ENCODE measurements around the gene HGFAC.

HGFAC gene

DNA sequence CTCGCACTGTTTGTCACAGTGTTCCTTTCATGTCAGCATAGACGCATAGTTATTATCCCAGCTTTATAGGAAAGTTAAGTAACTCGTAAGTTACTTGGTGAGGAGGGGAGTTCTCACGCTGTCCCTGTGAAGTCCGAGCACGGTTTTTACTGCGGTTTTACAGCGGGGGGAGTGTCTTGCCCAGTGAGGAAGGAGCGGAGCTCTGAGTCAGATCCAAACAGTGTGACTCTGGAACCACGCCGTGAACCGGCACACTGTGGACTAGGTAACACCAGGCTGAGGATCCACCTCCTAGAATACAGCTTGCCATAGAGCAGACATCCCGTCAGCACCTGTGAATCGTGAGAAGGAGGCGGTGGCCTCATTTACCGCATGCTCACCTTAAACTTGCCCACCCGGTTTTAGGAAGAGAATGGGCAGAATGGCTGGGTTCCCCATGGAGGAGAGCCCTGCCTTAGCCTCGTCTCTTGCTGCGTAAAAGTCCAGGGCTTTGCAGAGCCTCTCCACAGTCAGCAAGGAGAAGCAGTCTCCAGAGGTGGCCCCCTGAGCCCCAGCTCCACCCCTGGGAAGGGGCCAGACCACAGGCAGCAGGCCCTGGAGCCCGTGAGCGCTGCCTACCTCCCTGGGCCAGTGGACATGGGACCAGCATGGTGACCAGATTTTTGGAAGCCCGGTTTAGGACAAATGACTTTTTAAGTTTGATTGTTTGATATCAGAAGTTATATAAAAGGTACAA is 40.2 kb upstream of the HGFAC start:
- no peak overlapping the region for H3K4me3 ChIP-seq (ENCODE audit: low read depth, low read length)
- TF ChIP-seq, protein P1, sequence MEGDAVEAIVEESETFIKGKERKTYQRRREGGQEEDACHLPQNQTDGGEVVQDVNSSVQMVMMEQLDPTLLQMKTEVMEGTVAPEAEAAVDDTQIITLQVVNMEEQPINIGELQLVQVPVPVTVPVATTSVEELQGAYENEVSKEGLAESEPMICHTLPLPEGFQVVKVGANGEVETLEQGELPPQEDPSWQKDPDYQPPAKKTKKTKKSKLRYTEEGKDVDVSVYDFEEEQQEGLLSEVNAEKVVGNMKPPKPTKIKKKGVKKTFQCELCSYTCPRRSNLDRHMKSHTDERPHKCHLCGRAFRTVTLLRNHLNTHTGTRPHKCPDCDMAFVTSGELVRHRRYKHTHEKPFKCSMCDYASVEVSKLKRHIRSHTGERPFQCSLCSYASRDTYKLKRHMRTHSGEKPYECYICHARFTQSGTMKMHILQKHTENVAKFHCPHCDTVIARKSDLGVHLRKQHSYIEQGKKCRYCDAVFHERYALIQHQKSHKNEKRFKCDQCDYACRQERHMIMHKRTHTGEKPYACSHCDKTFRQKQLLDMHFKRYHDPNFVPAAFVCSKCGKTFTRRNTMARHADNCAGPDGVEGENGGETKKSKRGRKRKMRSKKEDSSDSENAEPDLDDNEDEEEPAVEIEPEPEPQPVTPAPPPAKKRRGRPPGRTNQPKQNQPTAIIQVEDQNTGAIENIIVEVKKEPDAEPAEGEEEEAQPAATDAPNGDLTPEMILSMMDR (IDR thresholded peaks at IDR 0.05; ENCODE audit: low read depth, low read length) = no peak

DNA sequence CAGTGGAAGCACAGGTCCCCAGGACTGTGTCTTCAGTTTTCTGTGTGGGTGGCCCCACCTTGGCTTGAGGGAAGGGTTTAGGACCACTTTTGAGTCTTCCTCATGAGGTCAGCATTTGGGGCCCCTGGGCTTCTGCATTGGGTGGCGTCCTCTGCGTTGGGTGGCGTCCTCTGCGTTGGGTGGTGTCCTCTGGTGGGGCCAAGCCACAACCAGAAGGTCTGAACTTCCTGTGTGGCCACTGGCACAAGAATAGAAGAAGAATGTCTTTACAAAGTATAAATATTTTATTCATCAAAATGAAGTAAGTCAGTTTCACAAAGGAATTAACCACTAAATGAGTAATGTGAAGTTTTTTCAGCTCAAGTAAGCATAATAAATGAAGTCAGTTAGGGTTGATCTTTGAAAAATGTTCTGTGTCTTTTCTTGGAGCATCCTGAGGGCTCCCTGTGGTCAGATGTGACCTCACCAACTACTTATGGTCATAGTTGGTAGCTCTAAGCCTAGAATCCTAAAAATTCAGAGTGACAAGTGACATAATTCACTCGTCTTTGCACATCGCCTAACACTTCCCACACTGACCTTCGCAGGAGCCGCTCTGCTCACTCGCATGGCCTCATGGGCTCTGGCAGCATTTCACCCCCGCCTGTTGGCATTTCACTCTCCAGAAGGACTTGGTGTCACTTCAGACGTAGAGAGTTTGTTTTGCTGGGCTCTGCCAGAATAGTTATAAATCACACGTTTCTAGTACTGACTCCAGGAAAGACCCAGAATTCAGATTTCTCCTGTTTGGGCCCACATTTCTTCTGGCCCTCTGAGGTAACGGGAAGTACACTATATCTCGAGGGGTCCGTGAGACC is 39.0 kb upstream of the HGFAC start:
- H3K4me3 ChIP-seq (ENCODE audit: low read depth, low read length) = no peak overlapping the region
- TF ChIP-seq, protein P1 (IDR thresholded peaks at IDR 0.05; ENCODE audit: low read depth, low read length) = no peak

DNA sequence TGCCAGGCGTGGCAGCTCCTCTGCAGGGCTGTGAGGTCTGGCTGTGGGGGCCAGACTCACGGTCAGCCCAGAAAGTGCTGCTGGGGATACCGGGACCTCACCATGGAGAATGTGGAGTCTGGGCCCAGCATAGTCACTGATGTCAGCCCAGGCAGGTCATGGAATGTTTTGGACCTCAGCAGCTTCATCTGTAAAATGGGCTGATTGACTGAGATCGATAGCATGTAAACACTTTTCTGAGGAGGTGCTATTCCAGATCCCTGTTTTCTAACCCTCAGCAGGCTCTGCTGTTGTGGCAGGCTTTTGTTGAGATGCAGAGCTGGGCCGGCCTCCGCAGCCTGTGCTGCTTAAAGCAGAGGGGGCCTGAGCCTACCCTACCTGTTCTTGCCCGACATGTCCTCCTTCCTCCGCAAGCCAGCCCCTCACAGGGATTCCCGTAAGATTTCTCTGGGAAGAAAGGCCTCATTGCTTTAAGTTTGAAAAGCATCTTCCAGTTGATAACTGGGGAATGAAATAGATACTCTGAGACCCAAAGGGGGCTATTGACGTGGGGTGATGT is 38.3 kb upstream of the HGFAC start:
- no peak overlapping the region for H3K4me3 ChIP-seq (ENCODE audit: low read depth, low read length)
- TF ChIP-seq, protein P1 (IDR thresholded peaks at IDR 0.05; ENCODE audit: low read depth, low read length) = no peak

DNA sequence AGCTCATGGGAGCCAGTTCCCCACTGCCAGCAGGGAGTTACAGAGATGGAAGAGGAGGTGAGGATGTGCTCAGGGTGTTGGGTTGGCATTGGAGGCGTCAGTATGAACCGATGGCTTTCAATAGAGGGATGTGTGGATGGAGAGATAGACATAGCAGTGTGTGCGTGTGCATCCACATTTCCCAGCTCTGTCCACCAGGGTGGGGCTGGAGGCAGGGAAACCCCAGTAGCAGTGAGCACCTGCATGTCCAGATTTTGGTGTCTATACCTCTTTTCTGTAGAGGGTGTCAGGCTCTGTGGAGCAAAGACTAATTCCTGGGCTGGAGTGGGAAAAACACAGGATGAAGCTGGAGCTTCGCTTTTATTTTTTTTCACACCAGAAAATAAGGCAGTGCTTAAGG is 37.2 kb upstream of the HGFAC start:
- TF ChIP-seq, protein P1 (IDR thresholded peaks at IDR 0.05; ENCODE audit: low read depth, low read length) = no peak
- H3K4me3 ChIP-seq (ENCODE audit: low read depth, low read length) = no peak overlapping the region

DNA sequence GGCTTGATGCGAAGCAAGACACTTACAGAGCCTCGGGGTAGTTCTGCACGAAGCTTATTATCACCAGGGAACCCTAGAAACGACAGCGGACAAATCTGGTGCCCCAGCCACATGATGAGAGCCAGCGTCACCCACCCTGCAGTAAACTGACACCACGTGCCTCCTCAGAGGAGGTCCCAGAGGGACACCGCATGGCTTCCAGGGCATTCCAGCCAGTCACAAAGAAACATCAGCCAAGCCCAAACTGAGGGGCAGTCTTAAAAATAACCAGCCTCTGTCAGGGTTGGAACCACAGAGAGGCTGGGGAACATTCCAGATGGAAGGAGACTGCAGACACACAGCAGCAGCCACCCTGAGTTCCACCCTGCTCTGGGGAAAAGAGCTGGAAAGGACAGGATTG is 36.6 kb upstream of the HGFAC start:
- no peak overlapping the region for H3K4me3 ChIP-seq (ENCODE audit: low read depth, low read length)
- TF ChIP-seq, protein P1 (IDR thresholded peaks at IDR 0.05; ENCODE audit: low read depth, low read length) = no peak

DNA sequence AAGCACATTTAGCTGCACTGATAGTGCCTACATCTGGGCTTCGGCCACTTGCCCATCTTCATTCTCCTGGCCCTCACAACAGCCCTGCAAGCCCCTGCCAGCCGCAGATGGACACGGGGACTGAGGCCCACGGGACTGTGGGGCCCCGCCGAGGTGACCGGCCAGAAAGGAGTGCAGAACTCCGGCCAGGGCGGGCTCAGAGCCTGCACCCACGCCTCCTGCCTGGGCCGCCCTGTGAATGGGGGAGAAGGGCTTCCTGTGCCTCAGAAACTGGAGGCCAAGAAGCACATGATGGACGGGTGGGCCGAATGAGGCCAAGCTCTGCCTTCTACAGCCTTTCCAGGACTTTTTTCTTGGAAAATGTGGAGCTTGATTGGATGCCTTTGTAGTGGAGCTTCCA is 35.7 kb upstream of the HGFAC start:
- H3K4me3 ChIP-seq (ENCODE audit: low read depth, low read length) = no peak overlapping the region
- TF ChIP-seq, protein P1 (IDR thresholded peaks at IDR 0.05; ENCODE audit: low read depth, low read length) = no peak

DNA sequence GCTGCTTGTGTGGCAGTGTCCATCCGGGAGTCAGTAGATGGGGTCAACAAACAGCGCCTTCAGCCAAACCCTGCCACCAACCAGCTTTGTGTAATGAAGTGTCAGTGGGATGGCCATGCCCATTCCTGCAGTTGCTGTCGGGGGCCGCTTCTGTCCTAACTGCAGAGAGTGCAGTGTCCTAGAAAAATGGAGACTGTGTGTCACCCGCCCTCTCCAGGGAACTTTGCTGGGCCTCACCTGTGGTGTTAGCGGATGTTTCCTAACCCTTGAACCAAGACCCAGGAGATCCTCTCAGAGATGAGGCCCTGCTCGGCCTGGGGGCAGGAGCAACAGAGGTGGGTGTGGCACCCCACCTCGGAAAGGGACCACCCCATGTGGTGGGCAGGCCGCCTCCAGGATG is 35.3 kb upstream of the HGFAC start:
- TF ChIP-seq, protein P1 (IDR thresholded peaks at IDR 0.05; ENCODE audit: low read depth, low read length) = no peak

More for the DNA sequence above, 35.3 kb upstream of the HGFAC start:
- H3K4me3 ChIP-seq (ENCODE audit: low read depth, low read length) = no peak overlapping the region

All from WI38 (cell line).